22Rv1 (cell line): ENCODE data around the gene IVL.
A peak's percentile ranks its signal among the peaks of the same experiment; 100 is the strongest.

Experiments
- H3K27ac ChIP-seq: fragments of 450-650 bp; 2 replicates; pipeline ENCODE4 v1.5.1; 2017
- CTCF ChIP-seq: fragments of 450-650 bp; IDR thresholded peaks from 2 replicates; pipeline ENCODE4 v1.5.1; 2017; ENCODE audit warnings: mild to moderate bottlenecking
- ZFX ChIP-seq: fragments of 450-650 bp; IDR thresholded peaks from 2 replicates; pipeline ENCODE4 v1.6.1; 2017; ENCODE audit warnings: antibody characterized with exemption, borderline replicate concordance

Gene IVL

GRCh38 chr1:152926091-152926490, 17.7 kb downstream of the IVL start:
- H3K27ac ChIP-seq, result no peak overlapping the region
- no peak for TF ChIP-seq ZFX
- peak; percentile 28; the same call in 1 of the 2 replicates for TF ChIP-seq CTCF

GRCh38 chr1:152928671-152929070, 20.3 kb downstream of the IVL start:
- no peak overlapping the region for H3K27ac ChIP-seq
- TF ChIP-seq CTCF, result no peak

GRCh38 chr1:152932170-152932811, 23.9 kb downstream of the IVL start:
- TF ChIP-seq CTCF, result no peak
- no peak overlapping the region for H3K27ac ChIP-seq

GRCh38 chr1:152933196-152933595, 24.9 kb downstream of the IVL start:
- no peak for TF ChIP-seq ZFX
- no peak for TF ChIP-seq CTCF
- no peak overlapping the region for H3K27ac ChIP-seq

- H3K27ac ChIP-seq, result no peak overlapping the region
- TF ChIP-seq CTCF (no peak), ZFX (no peak)
Observed at GRCh38 chr1:152940614-152941013, 32.3 kb downstream of the IVL start.

- no peak for TF ChIP-seq ZFX
- H3K27ac ChIP-seq, result no peak overlapping the region
Observed at GRCh38 chr1:152941037-152941711, 32.8 kb downstream of the IVL start.

GRCh38 chr1:152942161-152942560, 33.8 kb downstream of the IVL start:
- TF ChIP-seq CTCF (no peak), ZFX (no peak)
- no peak overlapping the region for H3K27ac ChIP-seq
